NCI-H1694 treated with DMSO at 0.1 percent for 48 hours (cell line): ENCODE results near the gene HNF4A.
"Not testable (repeated sequence)": the region's sequence is repeated elsewhere in the genome, so short reads cannot be mapped to it uniquely, and the experiment has no call there.

ENCODE experiments used
- DNase-seq: peaks from one replicate; lab custom pipeline; 2025; lab: John Stamatoyannopoulos, UW

HNF4A gene

DNA sequence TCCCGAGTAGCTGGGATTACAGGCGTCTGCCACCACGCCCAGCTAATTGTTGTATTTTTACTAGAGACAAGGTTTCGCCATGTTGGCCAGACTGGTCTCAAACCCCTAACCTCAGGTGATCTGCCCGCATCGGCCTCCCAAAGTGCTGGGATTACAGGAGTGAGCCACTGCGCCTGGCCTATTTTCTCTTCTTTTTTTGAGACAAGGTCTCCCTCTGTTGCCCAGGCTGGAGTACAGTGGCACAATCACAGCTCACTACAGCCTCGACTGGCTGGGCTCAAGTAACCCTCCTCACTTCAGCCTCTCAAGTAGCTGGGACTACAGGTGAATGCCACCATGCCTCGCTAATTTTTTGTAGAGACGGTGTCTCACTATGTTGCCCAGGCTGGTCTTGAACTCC, 9.6 kb upstream of the HNF4A start:
- DNase-seq, result not testable (repeated sequence)

DNA sequence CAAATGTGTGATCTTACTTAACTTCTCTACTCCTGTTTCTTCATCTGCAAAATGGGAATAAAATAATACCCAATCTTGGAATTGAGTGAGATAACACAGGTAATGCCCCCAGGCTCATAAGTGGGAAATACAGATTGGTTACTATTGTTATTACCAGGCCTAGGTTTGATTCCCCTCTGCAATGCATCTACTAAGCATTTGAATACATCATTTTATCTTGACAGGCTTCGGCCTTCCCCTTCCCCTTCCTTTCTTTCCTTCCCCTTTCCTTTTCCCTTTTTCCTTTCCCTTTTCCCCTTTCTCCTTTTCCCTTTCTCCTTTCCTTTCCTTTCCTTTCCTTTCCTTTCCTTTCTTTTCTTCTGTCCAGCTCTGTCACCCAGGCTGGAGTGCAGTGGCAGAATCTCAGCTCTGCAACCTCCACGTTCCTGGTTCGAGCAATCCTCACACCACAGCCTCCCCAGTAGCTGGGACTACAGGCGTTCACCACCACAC, 7.3 kb upstream of the HNF4A start:
- DNase-seq, result no peak

DNA sequence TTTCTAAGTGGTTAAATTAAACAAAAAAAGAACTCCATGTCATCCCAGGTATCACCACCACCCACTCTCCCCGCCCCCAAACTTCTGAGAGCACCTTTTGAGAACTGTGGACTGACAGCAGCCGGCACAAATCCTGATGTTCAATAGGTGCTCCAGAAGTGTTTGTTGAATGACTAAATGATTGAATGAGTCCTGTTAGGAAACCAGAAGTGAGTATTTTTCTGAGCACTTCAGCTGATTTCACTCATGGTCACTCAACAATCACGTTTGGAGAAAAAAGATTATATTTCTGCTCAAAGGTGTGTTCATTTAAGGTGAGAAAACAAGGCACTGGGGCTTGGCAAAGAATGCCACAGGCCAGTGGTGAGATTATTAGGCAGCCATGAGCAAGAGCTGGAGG, 6.2 kb upstream of the HNF4A start:
- DNase-seq, result no peak

DNA sequence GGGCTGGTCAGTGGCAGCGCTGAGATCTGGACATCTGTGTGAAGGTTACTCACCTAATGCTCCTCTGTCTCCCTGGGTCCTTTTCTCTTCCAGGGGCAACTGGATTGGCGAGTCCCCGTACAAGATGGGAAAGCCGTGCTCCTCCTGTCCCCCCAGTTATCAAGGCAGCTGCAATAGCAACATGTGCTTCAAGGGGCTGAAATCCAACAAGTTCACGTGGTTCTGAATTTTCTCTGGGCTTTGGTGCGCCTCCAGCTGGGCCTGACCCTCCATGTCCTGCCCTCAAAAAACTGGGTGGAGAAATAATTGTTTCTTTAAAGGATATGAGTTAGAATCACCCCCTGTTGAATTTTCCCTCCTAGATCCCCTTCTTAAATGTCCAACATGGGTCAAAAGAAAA, 4.9 kb upstream of the HNF4A start:
- no peak for DNase-seq

DNA sequence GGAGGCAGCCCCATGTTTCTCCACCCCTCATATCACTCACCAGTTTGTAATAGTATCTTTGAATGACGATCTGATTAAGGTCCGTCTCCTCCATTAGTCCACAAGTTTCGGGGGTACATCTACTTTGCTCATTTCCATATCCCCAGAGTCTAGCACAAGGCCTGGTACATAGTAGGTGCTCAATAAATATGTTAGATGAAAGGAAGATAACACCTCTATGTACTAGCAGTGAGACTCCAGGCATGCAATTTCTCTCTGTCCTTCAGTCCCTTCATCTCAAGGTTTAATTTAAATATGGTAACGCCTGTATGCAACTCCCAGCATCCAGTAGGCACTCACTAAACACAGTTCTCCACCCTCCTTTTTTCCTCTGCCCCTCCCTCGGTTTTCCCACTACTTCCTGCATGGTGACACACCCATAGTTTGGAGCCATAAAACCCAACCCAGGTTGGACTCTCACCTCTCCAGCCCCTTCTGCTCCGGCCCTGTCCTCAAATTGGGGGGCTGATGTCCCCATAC, 461 bp upstream of the HNF4A start:
- no peak for DNase-seq

DNA sequence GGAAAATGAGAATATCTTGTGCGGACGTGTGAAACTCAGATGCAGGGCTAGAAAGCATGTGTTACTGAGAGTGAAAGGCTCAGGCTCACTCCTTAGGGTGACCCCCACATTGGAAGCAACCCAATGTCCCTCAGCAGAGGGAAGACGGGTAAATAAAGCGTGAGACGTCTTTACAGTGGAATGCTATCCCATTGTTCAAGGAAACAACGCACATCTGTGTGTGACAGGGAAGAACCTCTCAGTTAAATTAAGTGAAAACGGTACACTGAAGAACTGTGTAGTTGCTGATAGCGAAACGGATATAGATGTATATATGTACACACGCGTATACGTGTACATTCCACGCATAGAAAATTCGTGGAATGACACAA, 839 bp downstream of the HNF4A start:
- DNase-seq, result no peak

DNA sequence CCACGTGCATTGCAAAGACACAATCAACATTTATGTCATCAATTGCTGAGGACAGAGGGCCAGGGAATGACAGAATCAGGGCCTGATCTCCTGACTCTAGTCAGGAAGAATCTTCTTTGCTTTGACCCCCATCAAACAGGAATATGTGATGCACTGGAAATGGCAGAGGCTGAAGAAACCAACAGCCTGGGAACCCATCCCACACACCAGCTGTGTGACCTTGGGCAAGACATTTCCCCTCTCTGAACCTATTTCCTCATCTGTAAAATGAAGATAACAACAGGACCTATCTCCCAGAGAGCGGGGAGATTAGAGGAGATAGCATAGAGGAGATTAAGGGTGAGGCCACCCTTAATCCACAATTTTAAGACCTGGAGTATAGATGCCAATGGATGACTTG, 1.5 kb downstream of the HNF4A start:
- DNase-seq, result no peak

DNA sequence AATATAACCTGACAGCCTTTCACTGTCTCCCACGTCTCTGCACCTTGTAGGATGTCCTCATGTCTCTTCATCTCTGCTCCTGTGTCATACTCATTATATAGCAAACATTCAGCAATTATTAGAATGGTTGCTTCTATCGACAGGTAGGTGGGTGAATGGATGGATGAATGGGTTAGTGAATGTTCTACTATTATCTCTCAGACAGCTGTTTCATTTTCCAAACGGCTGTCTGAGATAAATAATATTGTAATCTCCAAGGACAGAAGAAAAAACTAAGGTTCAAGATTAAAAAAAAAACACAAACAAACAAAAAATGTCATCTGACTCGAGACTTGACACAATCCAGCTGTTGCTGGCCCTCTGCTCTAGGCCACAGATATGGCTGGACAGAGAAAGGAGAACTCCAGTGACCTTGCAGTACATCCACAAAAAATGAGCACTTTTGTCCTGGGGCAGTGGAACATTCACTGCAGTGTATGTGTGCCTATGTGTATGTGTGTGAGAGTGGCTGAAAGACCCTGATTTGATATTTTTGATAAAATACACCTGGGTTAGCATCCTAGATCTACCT, 2.1 kb downstream of the HNF4A start:
- no peak for DNase-seq

DNA sequence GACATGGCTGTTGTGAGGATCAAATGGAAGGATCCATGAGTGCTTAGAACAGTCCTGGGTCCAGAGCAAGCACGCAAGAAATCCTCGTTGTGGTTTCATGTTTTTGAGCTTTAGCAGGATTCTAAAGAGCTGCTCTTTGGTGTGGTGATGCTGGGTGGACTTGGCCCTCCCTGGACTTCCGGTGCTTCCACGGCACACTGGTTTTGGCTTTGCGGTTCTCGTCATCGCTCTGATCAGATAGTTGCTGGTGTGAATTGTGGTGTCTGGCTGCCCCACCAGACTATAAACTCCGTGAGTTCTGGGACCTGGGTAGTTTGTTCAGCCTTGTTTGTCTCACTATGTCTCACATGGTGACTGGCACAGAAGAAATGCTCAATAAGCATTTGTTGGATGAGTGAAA, 3.3 kb downstream of the HNF4A start:
- DNase-seq, result no peak

DNA sequence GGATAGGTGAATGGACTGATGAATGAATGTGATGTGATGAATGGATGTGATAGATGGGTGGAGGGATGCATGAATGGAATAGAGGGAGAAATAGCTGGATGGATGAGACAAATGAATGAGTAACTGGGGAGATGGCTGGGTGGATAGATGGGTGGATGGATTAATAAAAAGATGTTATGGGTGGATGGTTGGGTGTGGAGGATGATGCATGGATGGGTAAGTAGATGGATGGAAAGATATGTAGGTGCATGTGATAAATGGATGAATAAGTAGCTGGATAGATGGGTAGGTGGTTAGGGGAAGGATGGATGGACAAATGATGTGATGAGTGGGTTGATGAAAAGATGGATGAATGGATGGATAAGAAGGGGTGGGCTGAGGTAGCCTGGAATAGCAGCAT, 4.7 kb downstream of the HNF4A start:
- no peak for DNase-seq

DNA sequence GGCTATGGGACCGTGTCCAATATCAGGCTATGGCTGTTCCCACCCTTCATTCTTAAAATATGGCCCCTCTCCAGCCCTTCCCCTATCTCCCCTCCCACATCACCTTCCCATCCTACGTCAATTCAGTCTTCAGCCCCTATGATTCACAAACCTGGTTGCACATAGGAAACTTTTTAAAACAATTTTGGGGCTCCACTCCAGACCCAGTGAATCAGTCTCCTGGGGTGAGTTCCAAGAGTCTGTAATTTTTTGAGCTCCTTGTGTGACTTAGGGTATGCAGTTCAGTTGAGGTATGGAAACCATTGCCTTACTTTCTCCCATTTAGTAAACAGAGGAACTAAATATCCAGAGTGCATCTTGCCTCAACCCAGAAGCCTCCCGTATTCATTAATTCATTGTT, 5.5 kb downstream of the HNF4A start:
- DNase-seq, result no peak

DNA sequence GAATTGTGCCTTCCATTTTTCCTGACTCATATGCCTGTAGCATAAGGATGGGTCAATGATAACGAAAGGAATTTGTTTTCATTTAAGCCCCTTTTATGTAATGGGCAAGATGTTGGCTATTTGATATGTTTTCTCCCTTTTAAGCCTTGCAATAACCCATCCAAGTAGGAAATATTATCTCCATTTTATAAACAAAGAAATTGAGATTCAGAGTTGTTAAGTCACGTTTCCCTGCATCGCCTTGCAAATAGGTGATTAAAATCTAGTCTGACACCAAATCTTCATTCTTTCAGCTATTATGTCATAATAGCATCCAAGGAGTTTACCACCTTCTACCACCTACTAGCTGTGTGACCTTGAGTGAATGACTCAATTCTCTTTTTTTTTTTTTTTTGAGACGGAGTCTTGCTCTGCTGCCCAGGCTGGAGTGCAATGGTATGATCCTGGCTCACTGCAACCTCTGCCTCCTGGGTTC, 7.0 kb downstream of the HNF4A start:
- no peak for DNase-seq

DNA sequence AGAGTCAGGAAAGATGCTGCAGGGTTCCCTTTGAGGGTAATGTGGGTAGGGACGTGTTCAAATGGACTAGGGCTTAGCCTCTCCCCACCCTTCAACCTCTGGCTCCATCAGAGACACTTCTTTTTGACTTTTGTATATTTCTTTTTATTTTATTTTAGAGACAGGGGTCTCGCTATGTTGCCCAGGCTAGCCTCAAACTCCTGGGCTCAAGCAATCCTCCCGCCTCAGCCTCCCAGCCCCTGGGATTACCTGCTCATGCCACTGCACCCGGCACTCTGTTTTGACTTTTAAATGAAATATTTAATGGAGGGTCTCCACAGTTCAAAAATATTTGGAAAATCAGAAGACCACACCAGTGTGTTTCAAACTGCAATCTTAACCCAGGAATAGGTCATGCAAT, 8.6 kb downstream of the HNF4A start:
- no peak for DNase-seq

DNA sequence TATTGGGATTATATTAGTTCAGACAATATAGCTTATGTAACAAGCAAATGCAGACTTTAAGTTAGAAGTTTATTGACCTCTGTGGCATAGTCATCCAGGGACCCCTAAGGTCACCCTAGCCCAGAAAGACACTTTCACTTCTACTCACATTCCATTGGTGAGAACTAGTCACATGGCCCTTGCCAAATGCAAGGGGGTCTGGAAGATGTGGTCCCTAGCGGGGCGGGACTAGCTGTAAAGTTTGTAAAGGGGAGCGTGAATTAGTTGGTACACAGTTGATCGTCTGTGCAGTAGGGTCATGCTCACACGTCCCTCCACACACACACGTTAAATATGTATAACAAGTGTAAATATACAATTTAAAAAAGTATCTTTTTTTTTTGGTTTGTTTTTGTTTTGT, 9.3 kb downstream of the HNF4A start:
- DNase-seq, result no peak

DNA sequence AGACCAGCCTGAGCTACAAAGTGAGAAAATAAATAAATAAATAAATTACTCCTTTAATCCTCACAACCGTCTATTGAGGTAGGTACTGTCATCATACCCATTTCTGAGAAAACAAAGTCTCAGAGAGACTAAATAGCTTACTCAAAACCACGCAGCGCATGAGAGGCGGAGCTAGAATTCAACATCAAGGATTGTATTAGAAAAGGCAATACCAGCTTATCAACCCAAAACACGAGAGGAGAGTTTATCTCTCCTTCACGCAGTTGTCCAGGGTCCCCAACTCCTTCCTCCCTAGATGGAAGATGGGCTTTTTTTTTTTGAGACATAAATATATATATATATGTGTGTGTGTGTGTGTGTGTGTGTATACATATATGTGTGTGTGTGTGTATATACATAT, 12.2 kb downstream of the HNF4A start:
- no peak for DNase-seq

DNA sequence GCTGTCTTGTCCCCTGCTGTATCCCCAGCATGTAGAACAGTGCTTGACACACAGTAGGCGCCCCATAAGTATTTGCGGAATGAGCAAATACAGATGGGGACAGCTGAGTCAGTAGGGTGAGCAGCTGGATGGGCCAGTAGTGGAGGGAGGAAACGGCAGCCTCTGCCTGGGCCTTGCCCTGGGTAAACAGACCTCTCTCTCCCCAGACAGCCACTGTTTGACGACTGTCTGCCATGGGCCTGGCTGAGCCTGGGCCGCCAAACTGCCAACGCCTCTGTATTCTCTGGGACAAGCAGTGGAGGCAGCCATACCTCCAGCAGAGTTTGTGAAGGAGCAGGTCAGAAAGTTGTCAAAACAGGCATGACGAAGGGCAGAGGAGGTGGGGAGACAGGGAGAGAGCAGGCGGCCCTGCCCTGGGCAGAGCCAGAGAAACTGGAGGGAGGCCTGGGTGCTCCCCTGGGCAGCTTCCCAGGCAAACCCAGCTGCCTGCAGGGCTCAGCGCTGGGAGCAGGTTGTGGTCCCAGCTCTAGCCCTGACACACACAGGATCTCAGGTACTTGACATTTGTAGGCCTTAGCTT, 15.2 kb downstream of the HNF4A start:
- DNase-seq, result no peak

DNA sequence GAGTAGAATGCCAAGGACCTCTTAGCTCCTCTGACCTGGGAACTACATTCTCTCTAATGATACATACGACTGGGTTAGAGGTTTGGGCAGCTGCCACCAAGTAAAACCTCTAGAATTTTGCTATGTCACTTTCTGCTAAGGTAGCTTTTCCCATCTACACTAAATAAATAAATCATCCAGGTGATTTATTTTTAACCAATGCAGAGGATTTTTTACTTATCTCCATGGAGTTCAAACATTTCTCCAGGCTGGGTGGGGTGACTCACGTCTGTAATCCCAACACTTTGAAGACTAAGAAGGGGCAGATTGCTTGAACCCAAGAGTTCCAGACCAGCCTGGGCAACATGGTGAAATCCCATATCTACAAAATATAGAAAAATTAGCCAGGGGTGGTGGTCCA, 27.1 kb downstream of the HNF4A start:
- DNase-seq, result no peak

DNA sequence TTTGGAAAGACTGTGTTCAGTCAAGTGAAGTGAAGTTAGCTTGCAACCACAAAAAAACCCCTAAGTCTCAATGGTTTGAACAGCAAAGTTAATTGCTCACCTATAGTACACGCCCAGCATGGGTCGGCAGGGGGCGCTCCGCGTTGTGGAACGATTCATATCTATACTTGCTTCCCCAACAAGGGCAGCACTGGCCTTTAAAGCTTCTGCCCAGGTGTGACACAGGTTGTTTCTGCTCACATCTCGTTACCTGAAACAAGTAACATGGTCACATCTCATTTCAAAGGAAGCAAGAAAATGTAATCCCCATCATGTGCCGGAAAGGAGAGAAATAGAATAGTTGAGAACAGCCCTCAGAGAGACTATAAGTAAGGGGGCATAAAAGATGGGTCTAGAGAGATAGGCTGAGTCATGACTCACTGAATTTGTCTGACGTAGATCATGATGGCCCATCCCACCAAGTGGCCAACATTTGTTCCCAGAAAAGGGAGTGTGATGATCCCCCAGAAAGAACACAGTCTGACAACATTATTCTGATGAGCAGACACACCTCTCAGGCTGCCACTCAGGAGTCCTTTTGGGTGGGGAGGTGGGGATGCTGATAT, 29.0 kb downstream of the HNF4A start:
- DNase-seq, result peak; percentile 2

DNA sequence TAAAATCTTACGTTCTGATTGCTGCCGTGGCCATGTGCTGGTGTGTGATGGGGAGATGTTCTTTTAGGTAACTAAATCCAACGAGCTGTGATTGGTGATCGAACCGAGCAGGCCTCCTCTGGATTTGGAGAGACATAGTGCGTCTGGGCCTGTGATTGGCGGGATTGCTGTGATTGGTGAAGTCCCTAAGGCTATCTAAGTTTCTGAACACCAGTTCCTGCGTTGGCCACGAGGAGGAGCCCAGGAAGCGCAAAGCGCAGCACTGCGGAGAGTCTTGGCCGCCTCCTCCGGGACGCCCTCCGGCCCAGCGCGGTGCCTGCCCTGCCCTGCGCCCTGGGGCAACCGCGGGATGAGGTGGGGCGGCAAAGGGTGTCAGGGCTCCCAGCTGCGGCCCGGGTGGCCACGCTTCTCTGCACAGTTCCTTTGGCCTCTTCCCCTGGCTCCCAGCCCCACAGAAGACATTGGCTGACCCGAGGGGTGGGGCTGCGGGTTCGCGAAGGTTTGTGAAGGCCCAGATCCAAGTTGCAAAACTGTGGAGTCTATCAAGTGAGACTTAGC, 33.0 kb downstream of the HNF4A start:
- DNase-seq, result peak; percentile 11

DNA sequence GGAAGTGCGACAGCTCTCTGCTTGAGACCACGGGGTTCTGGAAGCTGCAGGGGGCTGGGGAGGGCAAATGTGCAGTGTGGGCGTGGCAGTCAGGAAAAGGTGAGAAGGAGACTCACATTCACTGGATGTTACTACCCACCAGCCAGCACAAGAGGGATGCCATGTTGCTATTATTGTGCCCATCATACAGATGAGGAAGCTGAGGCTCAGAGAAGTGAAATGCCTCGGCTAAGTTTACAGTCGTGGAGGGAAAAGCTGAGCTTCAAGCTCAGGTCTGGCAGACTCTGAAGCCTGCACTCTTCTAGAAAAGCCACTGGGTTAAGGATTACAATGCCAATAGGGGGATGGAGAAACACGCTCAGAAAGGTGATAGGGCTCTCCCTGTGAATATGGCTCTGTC, 34.4 kb downstream of the HNF4A start:
- DNase-seq, result no peak

DNA sequence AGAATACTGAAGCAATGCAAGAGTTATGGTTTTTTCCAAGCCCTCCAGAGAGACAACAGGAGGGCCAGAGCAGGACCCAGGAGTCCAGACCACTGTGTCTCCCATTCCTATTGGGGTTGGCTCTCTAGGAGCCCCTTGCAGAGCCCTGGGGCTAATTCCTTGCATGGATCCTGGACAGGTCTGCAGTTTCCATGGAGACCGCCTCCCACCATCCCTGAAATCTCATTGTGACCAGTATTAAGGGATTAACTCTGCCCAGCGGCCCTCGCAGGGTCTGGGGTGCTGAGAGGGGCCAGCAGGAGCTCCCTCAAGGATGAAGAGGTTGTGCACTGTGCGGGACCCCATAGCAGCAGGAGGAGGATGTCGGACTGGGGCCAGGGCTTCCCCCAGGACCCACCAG, 34.8 kb downstream of the HNF4A start:
- no peak for DNase-seq

DNA sequence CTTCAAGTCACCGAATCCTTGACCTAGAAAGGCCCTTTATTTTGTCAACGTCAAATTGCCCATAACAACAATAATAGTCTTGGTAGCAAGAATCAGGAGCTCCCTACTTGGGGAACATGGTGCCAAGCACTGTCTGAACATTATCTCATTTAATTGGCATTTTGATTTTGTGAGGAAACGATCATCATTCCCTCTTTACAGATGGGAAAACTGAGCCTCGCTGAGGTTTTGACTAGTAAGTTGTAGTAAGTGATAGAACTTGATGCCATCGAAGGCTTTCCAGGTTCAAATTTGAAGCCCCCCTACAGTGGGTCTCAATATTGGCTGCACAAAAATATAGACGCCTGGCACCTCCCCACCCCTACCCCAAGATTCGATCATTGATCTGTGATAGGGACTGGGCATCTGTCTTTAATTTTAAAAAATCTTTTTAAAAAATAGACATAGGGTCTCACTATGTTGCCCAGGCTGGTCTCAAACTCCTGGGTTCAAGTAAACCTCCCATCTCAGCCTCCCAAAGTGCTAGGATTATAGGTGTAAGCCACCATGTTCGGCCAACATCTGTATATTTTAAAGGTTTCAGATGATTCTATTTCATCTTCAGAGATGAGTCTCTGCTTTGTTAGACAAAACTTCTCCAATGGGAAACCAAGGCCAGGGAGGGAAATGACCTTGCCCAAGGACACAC, 36.7 kb downstream of the HNF4A start:
- no peak for DNase-seq
